Endodermal cell (in vitro differentiated cells): ENCODE data around the gene SLC36A2. TPM values are rescaled to one million over a fixed set of nuclear protein-coding genes. Genes with fewer than 3 reads are reported as not detected.

Source experiments
- DNase-seq: peaks from one replicate; pipeline ENCODE4 v3.0.0-alpha.2; 2017
- H3K27ac ChIP-seq: 2 replicates; pipeline ENCODE4 v1.5.1; 2013; ENCODE audit warnings: mild to moderate bottlenecking, low read depth, low read length, moderate library complexity
- H3K27me3 ChIP-seq: 2 replicates; pipeline ENCODE4 v1.6.1; 2013; ENCODE audit warnings: mild to moderate bottlenecking, low read length, moderate library complexity; ENCODE audit not compliant: insufficient read depth, control insufficient read depth, poor library complexity, severe bottlenecking
- H3K36me3 ChIP-seq: 2 replicates; pipeline ENCODE4 v1.7.0; 2013; ENCODE audit warnings: mild to moderate bottlenecking, low read length, moderate library complexity; ENCODE audit not compliant: control insufficient read depth, insufficient read depth
- H3K4me1 ChIP-seq: one replicate; pipeline ENCODE4 v1.7.0; 2013; ENCODE audit warnings: low read length; ENCODE audit not compliant: control insufficient read depth, insufficient read depth
- H3K4me3 ChIP-seq: 2 replicates; pipeline ENCODE4 v1.5.1; 2013; ENCODE audit warnings: mild to moderate bottlenecking, low read length, moderate library complexity
- H3K9ac ChIP-seq: 2 replicates; pipeline ENCODE4 v1.6.1; 2013; ENCODE audit warnings: mild to moderate bottlenecking, low read length, moderate library complexity; ENCODE audit not compliant: poor library complexity, severe bottlenecking; ENCODE audit errors: extremely low read depth
- H3K9me3 ChIP-seq: 2 replicates; pipeline ENCODE4 v1.6.1; 2013; ENCODE audit warnings: mild to moderate bottlenecking, low read length, moderate library complexity; ENCODE audit not compliant: control insufficient read depth
- H3K27ac Mint-ChIP-seq: 2 replicates; pipeline ENCODE4 v1.8.0; 2020; ENCODE audit warnings: mixed read lengths
- H3K27me3 Mint-ChIP-seq: 2 replicates; pipeline ENCODE4 v1.8.0; 2021; ENCODE audit warnings: mild to moderate bottlenecking, mixed read lengths; ENCODE audit not compliant: insufficient read depth
- H3K36me3 Mint-ChIP-seq: 2 replicates; pipeline ENCODE4 v1.8.0; 2020; ENCODE audit warnings: low read depth, mixed read lengths
- H3K4me1 Mint-ChIP-seq: 2 replicates; pipeline ENCODE4 v1.8.0; 2020; ENCODE audit warnings: mixed read lengths
- H3K4me3 Mint-ChIP-seq: 2 replicates; pipeline ENCODE4 v1.8.0; 2020; ENCODE audit warnings: mild to moderate bottlenecking, moderate library complexity, mixed read lengths
- H3K9me3 Mint-ChIP-seq: 2 replicates; pipeline ENCODE4 v1.8.0; 2020; ENCODE audit warnings: mild to moderate bottlenecking, mixed read lengths
- WGBS, 2 experiments: methylation state at CpG; one replicate each; pipeline versions ENCODE4 v1.1.5 to v1.1.7; 2013; ENCODE audit warnings: missing lambda C conversion rate in 2 of 2, mixed read lengths in 1 of 2; ENCODE audit not compliant: insufficient coverage in 1 of 2, insufficient read length in 1 of 2; 5-methylcytosine and 5-hydroxymethylcytosine counted together
- total RNA-seq, 2 donors: library from RNA; stranded (reverse); fragmentation: NEBNext Ultra II Directional in 1 of 2; extraction: Animal tissue kit (Norgen Biotek cat#: 25700) in 1 of 2; gene quantifications; 2 replicates in 1 of 2; 3 replicates in 1 of 2; pipeline ENCODE4 v1.2.1, GENCODE V29; 2021
- TF ChIP-seq, protein P1 (sequence below): fragments of 200-600 bp; sonication (generic); conservative IDR thresholded peaks from 2 replicates; pipeline ENCODE4 v1.5.0; 2021; ENCODE audit warnings: antibody characterized with exemption, mild to moderate bottlenecking

SLC36A2 gene
- total RNA-seq, 2 donors from 2014 or later: 1.4 TPM; not detected in 1

DNA sequence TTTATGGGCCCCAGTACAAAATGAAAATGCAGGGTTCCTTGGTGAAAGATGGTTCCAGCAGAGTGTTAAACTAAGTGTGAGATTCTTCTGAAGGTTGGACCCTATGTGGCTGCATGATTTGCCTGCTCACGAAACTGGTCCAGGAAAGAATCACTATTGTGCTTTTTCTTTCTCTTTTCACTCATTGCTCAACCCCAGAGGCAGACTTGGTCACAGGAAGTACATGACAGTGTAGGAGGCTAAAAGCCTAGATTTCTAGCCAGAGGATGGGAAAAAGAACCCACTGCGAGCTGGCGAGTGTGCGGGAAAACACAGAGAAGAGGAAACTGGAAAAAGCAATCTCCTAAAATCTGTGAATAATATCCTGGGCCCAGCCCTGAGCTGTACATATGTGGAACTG, 18.6 kb downstream of the SLC36A2 start:
- Histone ChIP-seq H3K9me3 (no peaks in the 10 kb centered on the region), H3K9ac (no peak overlapping the region), H3K4me3 (no peak overlapping the region), H3K27ac (no peak overlapping the region), H3K27me3 (no peaks in the 10 kb centered on the region), H3K36me3 (no peaks in the 10 kb centered on the region), H3K4me1 (no peaks in the 10 kb centered on the region)
- H3K4me3 Mint-ChIP-seq: no peak overlapping the region
- H3K9me3 Mint-ChIP-seq: no peaks in the 10 kb centered on the region
- no peak for DNase-seq
- H3K27me3 Mint-ChIP-seq: no peaks in the 10 kb centered on the region
- H3K27ac Mint-ChIP-seq: no peak overlapping the region
- WGBS, 2 experiments: 93% methylated on average over 4 of the region's 4 CpGs
- no peaks in the 10 kb centered on the region for H3K36me3 Mint-ChIP-seq
- TF ChIP-seq, protein P1, sequence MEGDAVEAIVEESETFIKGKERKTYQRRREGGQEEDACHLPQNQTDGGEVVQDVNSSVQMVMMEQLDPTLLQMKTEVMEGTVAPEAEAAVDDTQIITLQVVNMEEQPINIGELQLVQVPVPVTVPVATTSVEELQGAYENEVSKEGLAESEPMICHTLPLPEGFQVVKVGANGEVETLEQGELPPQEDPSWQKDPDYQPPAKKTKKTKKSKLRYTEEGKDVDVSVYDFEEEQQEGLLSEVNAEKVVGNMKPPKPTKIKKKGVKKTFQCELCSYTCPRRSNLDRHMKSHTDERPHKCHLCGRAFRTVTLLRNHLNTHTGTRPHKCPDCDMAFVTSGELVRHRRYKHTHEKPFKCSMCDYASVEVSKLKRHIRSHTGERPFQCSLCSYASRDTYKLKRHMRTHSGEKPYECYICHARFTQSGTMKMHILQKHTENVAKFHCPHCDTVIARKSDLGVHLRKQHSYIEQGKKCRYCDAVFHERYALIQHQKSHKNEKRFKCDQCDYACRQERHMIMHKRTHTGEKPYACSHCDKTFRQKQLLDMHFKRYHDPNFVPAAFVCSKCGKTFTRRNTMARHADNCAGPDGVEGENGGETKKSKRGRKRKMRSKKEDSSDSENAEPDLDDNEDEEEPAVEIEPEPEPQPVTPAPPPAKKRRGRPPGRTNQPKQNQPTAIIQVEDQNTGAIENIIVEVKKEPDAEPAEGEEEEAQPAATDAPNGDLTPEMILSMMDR: no peak
- H3K4me1 Mint-ChIP-seq: peaks cover 9% of the 10 kb centered on the region

DNA sequence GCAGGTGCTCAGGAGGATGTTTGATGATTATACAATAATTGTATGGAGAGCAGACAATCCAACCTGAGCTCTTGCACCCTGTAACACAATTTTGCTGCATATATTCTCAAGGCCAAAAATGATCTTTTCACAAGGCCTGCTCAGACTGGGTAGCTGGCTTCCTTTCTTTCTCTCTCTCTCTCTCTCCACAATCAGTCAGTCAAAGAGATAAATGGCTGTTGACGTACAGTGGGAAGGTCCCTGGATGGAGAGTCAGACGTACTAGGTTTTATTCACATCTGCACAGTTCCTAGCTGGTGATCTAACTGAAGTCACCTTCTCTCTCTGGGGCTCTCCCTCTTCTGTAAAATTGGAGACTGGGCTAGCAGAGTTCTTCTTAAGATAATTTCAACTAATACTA, 19.8 kb downstream of the SLC36A2 start:
- Mint-ChIP-seq H3K4me1 (peaks cover 9% of the 10 kb centered on the region), H3K4me3 (no peak overlapping the region), H3K27me3 (no peaks in the 10 kb centered on the region), H3K36me3 (peaks cover under 1% of the 10 kb centered on the region), H3K9me3 (no peaks in the 10 kb centered on the region), H3K27ac (no peak overlapping the region)
- no peak overlapping the region for H3K4me3 ChIP-seq
- no peaks in the 10 kb centered on the region for H3K27me3 ChIP-seq
- no peaks in the 10 kb centered on the region for H3K4me1 ChIP-seq
- TF ChIP-seq, protein P1: no peak
- 80 to 94% methylated on average over 1 to 2 of the region's 2 CpGs for WGBS, 2 experiments
- H3K9me3 ChIP-seq: no peaks in the 10 kb centered on the region
- no peak overlapping the region for H3K27ac ChIP-seq
- no peaks in the 10 kb centered on the region for H3K36me3 ChIP-seq
- H3K9ac ChIP-seq: no peak overlapping the region
- DNase-seq: no peak

DNA sequence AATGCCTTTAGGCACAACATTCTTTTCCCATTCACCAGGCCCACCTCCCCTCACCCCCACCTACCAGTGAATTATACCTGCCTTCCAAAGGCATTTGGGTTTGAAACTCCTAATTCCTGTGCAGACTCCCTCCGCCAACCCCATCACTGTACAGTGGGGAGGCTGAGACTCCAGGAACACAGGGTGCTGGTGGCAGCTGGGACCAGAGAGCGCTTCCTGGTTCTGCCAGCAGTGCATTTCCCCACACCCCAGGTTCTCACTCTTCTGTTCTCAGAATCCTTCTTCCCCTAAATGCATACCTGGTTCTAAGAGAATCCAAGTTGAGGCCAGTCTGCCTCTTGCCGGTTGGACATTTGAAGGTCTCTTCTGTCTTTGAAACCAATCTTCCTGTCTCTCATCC, 21.1 kb downstream of the SLC36A2 start:
- Histone ChIP-seq H3K4me3 (no peak overlapping the region), H3K4me1 (no peaks in the 10 kb centered on the region), H3K27ac (no peak overlapping the region), H3K9ac (no peak overlapping the region), H3K36me3 (no peaks in the 10 kb centered on the region), H3K9me3 (no peaks in the 10 kb centered on the region), H3K27me3 (no peaks in the 10 kb centered on the region)
- WGBS, 2 experiments: 88 to 94% methylated on average over 2 to 3 of the region's 3 CpGs
- Mint-ChIP-seq H3K27me3 (no peaks in the 10 kb centered on the region), H3K4me3 (no peak overlapping the region), H3K36me3 (peaks cover 2% of the 10 kb centered on the region), H3K9me3 (no peaks in the 10 kb centered on the region), H3K4me1 (peaks cover 11% of the 10 kb centered on the region), H3K27ac (no peak overlapping the region)
- TF ChIP-seq, protein P1: no peak
- DNase-seq: no peak
